ENCODE results near the gene NR5A2.

Gene NR5A2

DNA sequence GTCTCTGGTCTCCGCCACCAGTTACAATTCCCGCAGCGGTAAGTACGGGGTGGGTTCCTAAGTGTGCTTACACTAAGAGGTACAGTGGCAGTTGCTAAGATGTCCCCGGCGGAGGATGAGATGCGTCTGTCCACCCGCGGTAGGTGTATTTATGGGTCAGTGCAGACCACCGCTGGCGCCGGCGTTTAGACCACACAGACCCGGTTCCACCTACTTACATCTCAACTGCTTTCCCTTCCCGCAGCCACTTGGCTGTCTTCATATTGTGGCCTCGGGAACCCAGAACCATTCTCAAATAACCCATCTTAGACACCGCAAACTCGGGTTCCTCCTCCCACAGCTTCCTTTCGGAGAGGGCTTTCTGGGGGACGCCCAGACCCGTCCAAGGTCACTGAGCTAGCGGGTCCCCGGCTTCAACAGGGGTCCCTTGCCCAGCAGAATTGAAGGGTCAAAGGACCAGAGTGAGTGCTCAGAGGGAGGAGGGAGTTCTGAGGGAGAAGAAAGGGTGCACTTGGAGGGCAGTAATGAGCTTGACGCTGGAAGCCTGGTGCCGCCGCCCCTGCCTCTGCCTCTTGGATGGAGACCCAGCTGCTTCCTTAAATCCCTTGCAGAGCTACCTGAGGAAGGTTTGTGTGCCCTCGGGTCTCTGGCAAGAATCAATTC is 8.6 kb downstream of the NR5A2 start:
- no peak for DNase-seq (ENCODE audit: low read depth)

DNA sequence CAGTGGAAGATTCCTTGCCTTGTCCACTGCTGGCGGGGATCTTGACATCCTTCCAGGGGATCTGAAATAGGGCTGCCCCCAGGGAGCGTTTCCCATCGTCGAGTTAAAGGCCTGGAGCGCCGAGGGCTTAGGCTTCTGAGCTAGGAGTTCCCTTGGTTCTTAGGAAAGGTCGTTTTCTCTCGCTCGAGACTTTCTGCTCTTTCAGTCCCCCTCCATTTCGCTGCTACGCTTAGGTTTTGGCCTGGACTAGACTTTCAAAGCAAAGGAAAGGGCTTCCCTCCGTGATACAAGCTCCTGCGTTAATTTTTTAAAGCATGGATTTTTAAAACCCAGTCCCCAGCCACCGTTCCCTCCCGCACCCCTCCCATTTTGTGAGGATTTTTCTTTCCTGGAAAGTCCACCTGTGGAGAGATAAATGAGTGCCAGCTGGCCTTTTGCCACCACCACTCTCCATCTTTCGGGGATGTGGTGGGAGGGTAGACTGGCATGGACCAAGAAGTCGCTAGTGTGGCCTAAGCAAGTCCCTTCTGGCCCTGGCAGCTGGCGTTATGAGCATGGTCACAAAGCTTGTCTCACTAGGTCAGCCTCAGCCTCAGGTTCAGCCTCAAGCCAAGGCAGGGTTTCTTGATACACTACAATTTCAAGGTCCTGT is 9.2 kb downstream of the NR5A2 start:
- no peak for DNase-seq (ENCODE audit: low read depth)

DNA sequence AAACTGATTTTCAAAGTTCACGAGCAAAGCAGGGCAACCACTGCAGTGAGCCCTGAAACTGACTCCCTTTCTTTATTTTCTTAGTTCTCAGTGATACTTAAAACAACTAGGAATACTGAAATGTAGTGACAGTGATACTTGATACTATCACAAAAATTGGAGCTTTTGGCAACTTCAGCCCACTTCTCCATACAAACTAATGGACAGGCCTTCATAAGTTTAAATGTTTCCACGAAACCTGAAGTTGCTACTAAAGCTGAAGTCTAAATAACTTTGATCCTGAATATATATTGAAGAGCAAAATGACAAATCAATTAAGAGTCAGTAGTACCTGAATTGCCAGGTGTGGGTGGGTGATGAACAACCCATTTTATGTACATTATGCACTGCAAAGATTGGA is 10.0 kb downstream of the NR5A2 start:
- no peak for DNase-seq (ENCODE audit: low read depth)

DNA sequence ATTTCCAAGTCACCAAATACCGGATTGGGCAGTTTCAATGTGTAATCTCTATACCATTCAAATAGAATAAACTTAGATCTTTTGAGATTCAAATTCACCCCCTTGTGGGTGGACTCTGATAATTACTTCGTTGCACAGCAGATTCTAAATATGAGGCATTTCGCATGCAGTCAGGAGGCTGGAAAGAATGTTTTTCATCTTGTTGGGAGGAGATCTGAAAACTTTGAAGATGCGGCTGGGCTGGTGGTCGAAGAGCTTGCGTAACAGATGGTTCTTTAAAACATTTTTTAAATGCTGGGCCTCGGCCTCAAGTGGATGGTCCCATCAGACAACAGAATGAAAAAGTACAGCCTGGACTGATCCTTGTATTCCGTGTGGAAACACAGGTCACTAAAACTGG is 10.4 kb downstream of the NR5A2 start:
- DNase-seq (ENCODE audit: low read depth) = no peak

DNA sequence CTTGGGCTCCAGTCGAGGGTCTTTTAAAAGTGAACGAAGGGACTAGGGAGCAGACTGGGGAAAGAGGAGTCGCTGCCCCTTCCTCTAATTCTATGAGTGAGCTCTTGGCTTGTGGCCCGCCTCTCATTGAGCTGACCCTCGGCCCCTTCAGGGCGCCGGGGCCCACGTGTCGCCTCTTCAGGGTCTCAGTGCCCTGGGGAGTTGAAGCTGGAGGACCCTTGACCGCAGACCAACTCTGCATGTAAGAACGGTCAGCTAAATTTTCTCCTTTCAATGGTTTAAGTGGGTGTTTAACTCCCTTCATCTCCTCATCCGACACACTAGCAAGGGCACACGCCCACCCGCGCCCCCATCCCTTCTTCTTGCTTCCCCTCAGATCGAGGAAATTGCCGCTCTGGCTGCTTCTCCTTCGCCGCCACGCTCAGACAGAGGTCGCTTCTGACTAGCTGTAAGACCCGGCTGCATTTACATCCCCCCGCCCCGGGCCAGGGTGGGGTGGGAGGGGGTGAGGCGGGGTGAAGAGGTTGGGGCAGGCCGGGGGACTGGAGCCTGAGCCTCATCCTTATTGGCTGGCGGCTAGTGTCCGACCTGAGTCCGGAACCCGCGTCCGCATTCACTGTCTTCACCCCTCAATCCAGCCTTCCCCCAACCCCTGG is 10.9 kb downstream of the NR5A2 start:
- no peak for DNase-seq (ENCODE audit: low read depth)

DNA sequence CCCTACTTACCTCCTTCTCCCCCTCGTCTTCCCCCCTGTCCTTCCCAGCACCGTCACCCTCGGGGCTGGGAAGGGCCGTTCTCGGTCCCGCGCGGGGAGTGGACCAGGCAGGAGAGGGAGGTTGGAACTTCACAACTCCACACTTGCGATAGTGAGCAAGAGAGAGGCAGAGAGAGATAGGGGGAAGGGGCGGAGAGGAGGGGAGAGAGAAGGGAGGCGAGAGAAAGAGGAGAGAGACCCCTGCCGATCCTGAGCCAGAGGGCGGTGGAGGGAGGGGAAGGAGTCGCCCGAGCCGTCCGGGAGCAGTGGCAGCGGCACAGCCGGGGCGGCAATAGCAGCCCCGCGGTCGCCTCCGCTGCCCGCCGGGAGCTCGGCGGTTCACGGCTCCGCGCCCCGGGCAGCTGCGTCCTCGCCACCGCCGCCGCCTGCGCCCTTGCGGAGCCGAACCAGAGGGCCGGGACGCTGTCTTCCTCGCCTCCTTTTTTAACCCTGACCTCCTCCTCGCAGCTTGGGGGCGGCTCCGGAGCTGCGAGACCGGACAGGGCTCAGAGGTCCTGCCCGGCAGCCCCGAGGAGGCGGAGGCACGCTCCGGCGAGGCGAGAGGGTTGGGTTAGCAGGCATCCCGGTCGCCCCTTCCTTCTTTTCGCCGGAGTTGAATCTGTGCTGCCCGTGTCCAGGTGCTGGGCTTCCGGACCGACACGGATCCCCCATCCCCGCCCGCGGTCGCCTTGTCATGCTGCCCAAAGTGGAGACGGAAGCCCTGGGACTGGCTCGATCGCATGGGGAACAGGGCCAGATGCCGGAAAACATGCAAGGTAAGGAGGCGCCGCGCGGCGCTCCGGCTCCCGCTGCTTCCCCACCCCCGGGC is 11.7 kb downstream of the NR5A2 start:
- no peak for DNase-seq (ENCODE audit: low read depth)

DNA sequence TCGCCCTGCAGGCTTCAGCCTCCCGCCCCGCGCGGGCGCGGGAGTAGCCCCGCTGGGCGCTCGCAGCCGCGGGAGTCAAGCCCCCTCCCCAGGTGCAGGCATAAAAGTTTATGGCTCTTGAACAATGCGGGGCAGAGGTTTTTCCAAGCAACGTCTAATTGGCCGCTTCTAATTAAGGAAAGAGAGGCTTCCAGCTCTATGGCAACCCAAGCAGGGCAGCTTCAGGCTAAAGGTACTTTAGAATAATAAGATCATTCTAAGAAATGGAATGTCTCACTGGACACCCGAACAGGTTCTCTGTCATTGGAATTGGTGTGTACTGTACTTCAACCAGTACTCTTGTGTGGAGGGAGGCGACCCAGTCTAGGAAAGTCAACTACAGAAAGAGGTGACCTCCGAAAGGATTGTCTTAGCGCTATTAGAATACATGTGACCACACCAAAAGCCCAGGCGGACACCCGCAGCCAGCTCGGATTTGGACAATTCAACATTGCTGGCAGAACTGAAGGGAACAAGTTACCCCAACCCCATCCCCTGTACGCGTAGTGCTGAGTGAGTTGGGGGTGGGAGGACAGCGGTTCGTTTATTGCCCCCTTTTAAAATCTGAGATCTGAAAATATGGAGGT is 12.5 kb downstream of the NR5A2 start:
- DNase-seq (ENCODE audit: low read depth) = no peak

DNA sequence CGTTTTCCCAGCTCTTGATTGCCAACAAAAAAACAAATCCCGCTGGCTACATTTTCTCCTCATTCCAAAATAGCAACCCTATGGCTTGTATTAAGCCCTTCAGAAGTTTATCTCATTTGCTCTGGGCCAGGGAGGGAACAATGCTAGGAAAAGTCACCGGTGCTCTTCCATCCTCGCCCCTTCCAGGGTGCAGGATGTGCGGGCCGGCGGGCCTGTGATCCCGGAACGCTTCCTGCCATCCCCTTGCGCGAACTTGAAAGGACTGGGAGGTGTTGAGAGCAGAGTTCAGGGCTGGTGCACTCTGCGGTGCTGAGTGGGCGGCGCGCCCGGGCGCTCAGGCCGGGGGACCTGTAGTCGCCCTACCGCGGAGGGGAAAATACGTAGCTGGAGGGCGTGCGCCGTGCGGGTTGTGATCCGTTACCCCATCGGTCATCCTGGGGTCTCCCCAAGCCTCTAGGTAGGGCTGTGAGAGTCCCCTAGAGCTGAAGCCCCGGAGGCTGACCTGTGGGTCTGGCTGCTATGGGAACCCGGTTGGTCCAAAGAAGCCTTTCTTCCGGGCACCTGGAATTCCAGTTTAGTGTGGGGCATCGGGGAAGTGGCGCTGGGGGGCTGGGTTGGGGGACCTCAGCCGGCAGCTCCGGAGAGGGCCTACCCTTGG is 13.1 kb downstream of the NR5A2 start:
- no peak for DNase-seq (ENCODE audit: low read depth)

DNA sequence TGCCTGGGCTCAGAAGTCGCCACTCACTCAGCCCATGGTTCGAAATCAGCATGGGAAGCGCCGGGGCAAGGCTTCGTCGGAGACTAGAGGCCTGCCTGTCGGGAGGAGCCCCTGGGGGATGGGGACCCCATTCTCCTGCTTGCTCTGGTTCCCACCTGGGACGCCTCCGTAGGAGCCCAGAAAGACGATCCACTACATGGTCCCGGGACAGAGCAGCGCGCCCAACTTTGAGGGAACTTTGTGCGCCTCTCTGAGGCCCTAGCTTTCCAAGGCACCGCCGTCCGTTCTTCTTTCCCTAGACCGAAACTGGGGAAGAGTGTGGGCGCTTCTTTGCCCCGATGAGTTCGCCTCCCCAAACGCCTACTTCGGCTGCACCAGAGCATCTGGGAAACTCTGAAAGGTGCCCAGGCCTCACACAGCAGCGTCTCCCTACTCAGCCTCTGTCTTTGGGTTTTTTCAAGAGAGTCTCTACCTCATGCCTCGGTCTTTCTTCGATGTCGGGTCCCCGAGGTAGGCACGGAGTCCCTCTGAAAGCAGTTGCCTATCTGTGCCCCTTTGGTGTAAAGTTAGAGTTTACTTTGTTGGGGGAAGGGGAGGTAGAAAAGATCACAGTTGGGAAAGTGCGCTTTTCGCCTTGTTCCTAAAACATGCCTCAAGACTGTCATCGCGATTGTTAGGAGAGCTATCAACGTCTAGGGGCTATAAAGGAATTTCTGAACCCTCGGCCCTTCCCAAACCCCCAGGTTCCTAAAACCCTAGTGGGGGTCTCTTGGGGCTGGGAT is 14.0 kb downstream of the NR5A2 start:
- DNase-seq (ENCODE audit: low read depth) = no peak

DNA sequence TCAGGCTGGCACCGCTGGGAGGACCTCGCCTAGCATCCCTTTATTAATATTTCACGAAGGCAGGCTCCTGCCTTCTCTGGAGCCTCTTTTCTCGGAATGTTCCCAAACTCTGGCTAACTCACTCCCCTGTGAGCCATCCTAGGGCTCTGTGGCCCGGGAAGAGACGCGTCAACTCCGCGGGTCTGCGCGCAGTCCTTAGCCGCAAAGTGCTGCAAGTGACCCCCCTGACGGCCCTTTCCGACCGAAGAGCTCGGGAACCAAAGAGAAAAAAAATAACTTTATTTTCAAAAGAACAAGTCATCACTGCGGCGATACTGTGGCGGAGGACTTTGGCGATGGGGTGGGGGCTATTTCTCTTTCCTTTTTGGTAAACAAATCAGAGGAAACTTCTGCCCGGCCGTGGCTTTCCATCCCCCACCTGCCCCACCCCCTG is 14.6 kb downstream of the NR5A2 start:
- DNase-seq (ENCODE audit: low read depth) = no peak

DNA sequence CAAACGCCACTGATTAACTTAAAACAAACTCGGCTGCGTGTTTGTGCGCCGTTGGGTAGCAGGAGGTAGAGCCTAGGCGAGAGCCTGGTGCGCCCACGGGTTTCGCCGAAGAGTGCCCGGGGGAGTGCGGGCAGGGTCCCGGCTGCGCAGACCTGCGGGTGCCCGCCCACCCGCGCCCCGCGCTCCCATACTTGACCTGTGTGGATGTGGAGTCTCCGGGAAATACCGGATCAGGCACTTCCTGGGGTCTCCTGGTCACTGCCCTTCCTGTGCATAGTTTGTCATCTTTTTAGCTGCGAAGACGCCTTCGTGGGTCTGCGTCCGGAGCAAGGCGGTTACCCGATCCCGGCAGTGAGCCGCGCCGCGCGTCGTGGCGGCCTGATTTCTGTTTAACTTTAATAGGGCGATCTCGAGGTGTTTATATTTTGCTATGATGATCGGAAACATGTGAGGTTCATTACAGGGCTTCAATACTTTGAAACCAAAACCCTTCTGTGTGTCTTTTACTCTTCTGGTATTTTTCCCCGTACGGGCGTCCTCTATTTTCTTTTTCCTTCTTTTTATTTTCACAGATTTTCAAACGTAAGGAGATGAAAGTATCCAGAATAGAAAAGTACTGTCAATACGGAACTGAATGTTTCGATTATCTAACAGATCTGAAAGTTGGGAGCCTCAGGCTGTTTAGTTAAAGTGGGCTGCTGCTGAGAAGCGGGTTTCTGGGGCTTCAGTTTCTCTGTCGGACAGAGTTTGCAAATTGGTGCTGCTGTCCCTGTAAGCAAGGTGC is 15.2 kb downstream of the NR5A2 start:
- DNase-seq (ENCODE audit: low read depth) = no peak

DNA sequence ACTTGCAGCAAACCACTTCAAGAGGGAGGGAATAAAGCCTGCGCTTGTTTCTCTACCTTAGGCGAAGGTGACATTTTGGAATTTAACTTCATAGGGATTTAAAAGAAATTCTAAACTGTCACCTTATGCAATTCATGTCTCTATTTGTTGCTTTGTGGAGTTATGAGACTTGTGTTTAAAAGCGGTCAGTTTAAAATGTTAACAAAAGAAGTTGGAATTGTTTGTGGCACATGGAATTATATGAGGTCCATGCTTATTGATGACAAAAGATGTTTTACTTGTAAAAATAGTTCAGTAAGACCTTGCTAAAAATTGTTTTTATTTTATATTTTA is 15.8 kb downstream of the NR5A2 start:
- no peak for DNase-seq (ENCODE audit: low read depth)

DNA sequence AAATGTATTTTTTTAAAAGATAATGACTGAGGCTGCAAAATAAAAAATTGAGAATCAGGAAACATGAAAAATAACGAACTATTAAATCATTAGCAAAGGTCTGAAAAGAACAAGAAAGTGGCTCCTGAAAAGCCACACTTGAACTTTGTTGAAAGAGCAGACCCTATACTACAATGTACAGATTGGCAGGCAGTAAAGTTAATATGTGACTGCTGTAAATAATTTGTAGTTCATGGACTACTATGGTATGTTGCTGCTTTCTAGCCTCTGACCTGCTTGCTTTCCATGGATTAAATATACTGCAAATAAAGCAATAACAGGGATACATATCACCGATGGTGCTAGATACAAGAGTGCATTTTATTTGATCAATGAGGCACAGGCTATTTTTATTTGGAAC is 18.6 kb downstream of the NR5A2 start:
- no peak for DNase-seq (ENCODE audit: low read depth)

DNA sequence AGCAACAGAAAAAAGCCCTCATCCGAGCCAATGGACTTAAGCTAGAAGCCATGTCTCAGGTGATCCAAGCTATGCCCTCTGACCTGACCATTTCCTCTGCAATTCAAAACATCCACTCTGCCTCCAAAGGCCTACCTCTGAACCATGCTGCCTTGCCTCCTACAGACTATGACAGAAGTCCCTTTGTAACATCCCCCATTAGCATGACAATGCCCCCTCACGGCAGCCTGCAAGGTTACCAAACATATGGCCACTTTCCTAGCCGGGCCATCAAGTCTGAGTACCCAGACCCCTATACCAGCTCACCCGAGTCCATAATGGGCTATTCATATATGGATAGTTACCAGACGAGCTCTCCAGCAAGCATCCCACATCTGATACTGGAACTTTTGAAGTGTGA is 20.7 kb downstream of the NR5A2 start:
- DNase-seq (ENCODE audit: low read depth) = no peak

DNA sequence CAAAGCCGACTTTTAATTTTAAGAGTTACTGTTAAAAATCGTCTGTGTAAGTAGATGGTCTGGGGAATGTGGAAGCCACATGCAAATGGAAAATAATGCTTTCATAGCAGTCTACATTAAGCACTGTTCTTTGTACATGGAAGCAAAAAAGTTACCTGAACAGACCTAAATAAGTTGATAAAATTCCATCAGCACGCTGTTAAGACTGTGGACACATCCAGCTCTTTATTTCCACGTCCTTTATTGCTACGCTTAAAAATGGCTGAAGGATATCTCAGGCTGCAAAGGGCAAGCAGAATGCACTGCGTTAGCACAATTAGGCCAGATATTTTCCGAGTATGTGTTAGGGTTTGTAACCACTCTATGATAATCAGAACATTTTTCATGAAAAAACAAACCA is 22.3 kb downstream of the NR5A2 start:
- no peak for DNase-seq (ENCODE audit: low read depth)

DNA sequence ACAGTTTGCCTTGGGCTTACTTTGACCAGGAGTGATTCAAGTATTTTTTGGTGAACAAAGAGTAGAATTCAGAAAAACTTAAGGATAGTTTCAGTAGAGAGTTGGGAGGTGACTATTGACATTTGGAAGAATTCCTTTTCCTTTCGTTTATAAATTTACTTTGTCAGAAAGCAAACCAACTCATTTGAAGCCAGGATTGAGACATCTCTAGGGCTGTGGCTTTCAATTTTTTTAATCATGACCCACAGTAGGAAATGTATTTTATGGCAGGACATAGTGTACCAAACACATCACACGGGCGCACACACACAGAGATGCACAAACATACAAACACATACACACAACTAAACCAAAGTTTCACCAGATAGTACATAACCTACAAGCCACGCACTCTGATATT is 24.1 kb downstream of the NR5A2 start:
- no peak for DNase-seq (ENCODE audit: low read depth)

DNA sequence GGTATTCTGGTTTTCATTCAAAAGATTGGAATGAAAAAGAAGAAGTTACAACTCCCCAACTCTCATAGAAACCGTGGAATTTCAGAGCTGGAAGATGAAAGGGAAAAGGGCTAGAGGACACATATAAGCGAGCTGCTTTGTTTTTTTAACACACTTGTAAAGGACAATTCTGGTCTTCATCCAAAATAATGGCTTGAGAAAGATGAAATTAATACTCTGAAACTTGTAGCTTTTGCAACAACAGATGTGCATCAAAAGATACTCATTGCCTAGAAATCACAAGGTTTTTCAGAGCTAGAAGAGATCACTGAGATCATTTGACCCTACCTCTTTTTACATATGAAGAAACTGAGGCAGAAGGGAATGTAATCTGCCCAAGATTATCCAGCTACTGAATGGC is 25.6 kb downstream of the NR5A2 start:
- DNase-seq (ENCODE audit: low read depth) = no peak

DNA sequence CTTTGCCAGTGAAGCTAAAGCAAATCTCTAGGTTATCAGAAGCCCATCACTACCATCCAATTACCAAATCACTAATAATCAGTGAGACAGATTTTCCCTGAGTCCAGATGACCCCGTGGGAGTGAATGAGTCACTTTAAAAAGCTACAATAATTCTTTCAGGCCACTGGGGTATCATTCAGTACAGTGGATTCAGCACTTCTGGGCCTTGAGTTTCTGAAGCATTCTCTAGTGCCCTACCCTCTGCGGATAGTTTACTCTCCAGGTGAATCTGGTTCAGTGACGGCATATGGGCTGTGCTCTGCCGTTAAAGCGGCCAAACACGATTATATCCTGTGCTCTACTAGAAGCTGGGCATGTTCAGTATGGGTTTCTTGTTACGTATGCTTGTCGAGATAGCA is 26.1 kb downstream of the NR5A2 start:
- DNase-seq (ENCODE audit: low read depth) = no peak

DNA sequence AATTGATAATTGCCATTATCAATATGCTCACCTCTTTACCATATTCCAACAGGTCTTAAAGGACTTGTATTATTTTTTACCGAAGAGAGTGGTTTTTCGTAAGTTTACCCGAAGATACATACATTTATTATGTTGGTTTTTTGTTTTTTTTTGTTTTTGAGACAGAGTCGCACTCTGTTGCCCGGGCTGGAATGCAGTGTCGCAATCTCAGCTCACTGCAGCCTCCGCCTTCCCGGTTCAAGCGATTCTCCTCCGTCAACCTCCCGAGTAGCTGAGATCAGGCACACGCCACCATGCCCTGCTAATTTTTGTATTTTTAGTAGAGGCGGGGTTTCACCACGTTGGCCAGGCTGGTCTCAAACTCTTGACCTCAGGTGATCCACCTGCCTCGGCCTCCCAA is 30.8 kb downstream of the NR5A2 start:
- DNase-seq (ENCODE audit: low read depth) = no peak

DNA sequence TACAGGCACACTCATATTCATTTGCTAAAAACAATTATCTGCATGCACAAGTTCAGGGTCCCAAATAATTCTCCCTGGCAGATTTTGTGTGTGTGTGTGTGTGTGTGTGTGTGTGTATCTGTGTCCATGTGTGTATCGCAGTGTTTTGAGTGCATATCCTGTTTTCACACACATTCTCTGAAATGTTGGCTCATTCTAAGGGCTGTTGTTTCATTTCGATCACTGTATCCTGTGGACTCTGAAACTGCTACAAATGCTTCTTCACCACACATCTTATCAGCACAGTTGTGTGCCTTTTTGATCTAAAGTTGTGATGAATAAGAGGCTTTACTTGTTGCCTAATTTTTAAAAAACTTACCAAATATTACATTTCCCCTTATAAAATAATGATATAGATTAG is 34.6 kb downstream of the NR5A2 start:
- DNase-seq (ENCODE audit: low read depth) = no peak

Measured in stimulated activated CD8-positive, alpha-beta memory T cell treated with anti-CD3 and anti-CD28 coated beads, Interleukin-12 subunit alpha, Interleukin-12 subunit beta, amount 100 ng/mL, for 4 hours (primary cell).